Right lobe of liver (tissue), 4 donors: ENCODE data around the gene GATC.

Experiments used
- POLR2A ChIP-seq: fragments of 450-650 bp; IDR thresholded peaks from one replicate; pipeline ENCODE4 v1.6.1; 2017; ENCODE audit warnings: antibody characterized with exemption, mild to moderate bottlenecking
- TF ChIP-seq, protein P1 (sequence below), 4 donors: fragments of 200-600 bp in 3 of 4; fragments of 450-650 bp in 1 of 4; IDR thresholded peaks; one replicate each; pipeline versions ENCODE4 v1.5.1 to v1.8.0; 2016 to 2022; ENCODE audit warnings: antibody characterized with exemption in 4 of 4, mild to moderate bottlenecking in 2 of 4
- donor health status: DM: no; HTN: no; CAD: no.
- donor health status: DM: no; HTN: no; CAD: no.
- donor health status: DM: no; HTN: yes; CAD: no.

GRCh38 chr12:120425797-120426196 is 20.4 kb upstream of the GATC start:
- no peak for TF ChIP-seq POLR2A
- TF ChIP-seq, protein P1, sequence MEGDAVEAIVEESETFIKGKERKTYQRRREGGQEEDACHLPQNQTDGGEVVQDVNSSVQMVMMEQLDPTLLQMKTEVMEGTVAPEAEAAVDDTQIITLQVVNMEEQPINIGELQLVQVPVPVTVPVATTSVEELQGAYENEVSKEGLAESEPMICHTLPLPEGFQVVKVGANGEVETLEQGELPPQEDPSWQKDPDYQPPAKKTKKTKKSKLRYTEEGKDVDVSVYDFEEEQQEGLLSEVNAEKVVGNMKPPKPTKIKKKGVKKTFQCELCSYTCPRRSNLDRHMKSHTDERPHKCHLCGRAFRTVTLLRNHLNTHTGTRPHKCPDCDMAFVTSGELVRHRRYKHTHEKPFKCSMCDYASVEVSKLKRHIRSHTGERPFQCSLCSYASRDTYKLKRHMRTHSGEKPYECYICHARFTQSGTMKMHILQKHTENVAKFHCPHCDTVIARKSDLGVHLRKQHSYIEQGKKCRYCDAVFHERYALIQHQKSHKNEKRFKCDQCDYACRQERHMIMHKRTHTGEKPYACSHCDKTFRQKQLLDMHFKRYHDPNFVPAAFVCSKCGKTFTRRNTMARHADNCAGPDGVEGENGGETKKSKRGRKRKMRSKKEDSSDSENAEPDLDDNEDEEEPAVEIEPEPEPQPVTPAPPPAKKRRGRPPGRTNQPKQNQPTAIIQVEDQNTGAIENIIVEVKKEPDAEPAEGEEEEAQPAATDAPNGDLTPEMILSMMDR (IDR thresholded peaks at IDR 0.05), result no peak
